HS-27A (cell line): Measurements from ENCODE around the gene CTF1.
"Not testable (repeated sequence)": the region's sequence is repeated elsewhere in the genome, so short reads cannot be mapped to it uniquely, and the experiment has no call there.

Experiments
- DNase-seq: peaks from one replicate; pipeline ENCODE4 v3.0.0-alpha.2; 2012; ENCODE audit warnings: low read depth, missing footprints

Gene CTF1

GRCh38 chr16:30888856-30889499, 7.4 kb upstream of the CTF1 start:
- DNase-seq, result no peak

GRCh38 chr16:30889721-30890120, 6.7 kb upstream of the CTF1 start:
- DNase-seq, result no peak

GRCh38 chr16:30891043-30891823, 5.2 kb upstream of the CTF1 start:
- DNase-seq, result not testable (repeated sequence)

GRCh38 chr16:30892670-30893416, 3.6 kb upstream of the CTF1 start:
- DNase-seq, result no peak

DNA sequence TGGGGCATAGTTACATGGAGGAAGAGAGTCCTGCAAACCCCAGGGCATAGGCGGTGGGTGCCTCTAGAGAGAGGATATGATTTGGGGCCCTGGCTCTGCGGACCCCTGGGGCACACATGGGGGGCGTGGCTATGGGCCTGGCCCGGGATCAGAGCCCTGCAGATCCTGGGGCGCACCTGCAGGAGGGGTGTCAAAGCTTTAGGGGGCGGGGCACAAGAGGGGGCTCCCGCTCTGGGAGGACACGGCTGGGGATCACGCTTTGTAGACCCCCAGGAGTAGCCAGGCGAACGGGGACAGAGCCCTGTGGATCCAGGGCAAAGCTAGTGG, 3.0 kb upstream of the CTF1 start:
- no peak for DNase-seq

DNA sequence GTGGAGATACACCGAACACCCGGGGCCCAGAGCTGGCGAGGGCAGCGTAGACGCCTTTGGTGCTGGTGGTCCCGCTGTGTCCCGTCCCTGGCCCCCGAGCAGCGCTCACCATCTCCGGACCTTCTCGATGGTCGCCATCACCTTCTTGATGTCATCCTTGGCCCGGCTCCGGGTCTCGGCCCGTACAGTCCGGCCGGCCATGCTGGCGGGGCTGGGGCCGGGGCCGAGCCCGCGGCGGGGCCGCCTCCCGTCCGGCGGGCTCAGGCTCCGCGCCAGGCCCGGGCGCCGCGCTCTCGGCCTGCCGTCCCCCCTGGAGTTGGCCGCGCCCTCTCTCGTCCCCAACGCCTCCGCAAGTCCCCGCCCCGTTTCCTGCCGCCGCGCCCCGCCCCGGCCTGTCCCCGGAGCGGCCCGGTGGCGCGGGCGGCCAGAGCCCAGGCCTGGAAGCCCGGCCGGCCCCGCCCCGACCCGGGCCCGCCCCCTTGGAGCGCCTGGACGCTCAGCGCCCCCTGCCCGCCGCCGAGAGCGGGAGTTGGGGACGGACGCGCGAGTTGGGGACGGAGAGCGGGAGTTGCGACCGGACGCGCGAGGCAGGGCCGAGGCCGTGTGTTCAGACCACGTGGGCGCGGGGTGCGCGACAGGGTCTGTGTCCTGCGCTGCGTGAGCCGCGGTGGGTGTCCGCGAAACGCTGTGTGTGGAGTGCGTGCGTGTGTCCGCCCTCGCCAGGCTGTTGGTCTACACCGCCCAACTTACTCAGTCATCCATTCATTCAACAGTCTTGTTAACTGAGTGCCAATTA, 2.5 kb upstream of the CTF1 start, which contains the start of gene BCL7C:
Gene BCL7C (minus strand): TSS at position 334 of the 796 bp plus-strand sequence. CDS start 133 bp downstream, at position 201.
- DNase-seq, result peak; percentile 46

- DNase-seq, result no peak
Observed at GRCh38 chr16:30894540-30895368, 1.7 kb upstream of the CTF1 start.

DNA sequence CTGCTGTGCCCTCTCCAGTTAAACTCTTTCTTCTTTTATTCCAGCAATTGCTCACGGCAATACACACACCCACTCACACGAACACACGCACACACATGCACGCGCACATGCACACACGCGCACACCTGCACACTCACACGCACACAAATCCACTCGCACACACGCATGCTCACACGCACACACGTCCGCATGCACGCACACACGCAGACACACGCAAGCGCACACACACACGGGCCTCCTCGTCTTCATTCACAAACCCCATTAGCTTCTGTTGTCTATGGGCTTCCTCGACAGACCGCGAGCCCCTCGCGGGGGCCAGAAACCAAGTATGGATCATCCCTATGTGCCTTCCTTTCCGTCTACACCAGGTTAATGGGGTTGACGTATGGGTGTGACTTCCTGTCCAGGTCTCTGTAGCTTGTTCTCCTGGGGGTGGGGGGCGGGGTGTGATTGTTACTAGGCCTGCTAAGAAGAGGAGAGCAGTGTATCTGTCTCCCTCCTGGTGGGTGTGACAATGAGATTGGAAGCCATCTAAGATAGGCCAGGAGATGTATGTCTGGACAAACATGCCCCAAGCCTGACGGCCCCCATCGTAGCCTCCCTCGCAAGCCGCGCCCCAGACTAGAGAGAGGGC, 670 bp upstream of the CTF1 start:
- DNase-seq, result no peak

- peak; percentile 72 for DNase-seq
Observed at GRCh38 chr16:30896889-30897733, 697 bp downstream of the CTF1 start.

DNA sequence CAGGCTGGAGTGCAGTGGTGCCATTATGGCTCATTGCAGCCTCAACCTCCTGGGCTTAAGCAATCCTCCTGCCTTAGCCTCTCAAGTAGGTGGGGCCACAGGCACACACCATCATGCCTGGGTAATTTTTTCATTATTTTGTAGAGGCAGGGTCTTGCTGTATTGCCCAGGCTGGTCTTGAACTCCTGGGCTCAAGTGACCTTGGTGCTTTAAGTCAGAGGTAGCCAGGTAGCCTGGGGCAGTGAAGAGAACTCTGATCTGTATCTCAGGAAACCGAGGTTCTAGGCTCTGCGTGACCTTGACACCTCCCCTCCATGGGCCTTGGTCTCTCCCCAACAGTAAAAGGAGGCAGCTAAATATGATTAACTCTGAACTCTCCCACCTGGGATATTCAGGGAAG, 3.4 kb downstream of the CTF1 start:
- no peak for DNase-seq

GRCh38 chr16:30900588-30900987, 4.2 kb downstream of the CTF1 start:
- no peak for DNase-seq

DNA sequence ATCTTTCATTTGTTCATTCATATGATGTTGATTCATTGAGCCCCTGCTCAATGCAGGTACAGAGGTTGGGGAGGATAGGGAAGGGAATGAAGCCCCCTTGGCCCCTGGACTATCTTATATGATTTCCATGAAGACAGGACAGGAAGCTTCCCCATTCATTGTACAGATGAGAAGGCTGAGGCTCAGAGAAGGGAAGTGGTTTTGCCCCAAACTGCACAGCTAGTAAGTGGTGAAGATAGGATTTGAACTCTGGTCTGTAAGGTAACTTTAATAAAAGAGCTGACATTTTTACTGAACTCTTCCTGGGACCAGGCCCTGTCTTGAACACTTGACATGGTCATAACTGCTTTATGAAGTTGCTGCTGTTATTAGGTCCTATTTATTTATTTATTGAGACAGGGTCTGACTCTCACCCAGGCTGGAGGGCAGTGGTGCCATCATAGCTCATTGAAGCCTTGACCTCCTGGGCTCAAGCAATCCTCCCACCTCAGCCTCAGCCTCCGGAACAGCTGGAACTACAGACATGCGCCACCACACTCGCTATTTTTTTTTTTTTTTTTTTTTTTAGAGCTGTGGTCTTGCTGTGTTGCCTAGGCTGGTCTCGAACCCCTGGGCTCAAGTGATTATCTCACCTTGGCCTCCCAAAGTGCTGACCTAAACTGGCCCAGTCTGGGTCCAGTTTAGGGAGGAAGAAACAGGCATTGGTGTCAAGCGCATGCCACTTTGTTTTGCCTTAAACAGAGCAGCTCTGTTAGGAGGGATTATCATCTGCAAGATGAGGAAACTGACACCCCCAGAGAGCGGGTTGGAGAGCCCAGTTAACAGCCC, 5.0 kb downstream of the CTF1 start:
- DNase-seq, result no peak

DNA sequence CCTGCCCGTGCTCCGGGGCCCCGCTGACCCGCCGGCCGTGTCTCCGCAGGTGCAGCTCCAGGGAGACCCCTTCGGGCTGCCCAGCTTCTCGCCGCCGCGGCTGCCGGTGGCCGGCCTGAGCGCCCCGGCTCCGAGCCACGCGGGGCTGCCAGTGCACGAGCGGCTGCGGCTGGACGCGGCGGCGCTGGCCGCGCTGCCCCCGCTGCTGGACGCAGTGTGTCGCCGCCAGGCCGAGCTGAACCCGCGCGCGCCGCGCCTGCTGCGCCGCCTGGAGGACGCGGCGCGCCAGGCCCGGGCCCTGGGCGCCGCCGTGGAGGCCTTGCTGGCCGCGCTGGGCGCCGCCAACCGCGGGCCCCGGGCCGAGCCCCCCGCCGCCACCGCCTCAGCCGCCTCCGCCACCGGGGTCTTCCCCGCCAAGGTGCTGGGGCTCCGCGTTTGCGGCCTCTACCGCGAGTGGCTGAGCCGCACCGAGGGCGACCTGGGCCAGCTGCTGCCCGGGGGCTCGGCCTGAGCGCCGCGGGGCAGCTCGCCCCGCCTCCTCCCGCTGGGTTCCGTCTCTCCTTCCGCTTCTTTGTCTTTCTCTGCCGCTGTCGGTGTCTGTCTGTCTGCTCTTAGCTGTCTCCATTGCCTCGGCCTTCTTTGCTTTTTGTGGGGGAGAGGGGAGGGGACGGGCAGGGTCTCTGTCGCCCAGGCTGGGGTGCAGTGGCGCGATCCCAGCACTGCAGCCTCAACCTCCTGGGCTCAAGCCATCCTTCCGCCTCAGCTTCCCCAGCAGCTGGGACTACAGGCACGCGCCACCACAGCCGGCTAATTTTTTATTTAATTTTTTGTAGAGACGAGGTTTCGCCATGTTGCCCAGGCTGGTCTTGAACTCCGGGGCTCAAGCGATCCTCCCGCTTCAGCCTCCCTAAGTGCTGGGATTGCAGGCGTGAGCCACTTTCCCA, 5.9 kb downstream of the CTF1 start:
- DNase-seq, result no peak

DNA sequence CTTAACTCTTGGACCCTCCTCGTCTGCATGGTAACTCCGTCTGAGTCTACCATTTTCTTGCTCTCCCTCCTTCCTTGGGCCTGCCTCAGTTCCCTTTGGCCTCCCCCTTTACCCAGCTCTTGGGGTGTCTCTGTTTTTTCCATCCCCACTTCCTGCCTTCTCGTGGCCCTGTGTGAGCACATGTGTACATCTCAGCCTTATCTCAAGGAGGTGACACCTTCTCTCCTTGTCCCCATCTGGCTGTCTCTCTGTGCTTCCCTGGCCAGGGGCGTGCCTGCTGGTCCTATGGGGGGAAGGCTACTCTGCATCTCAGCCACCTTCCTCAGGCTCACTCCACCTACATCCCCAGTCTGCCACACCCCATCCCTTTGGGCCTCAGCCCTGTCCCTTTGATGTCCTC, 6.6 kb downstream of the CTF1 start:
- DNase-seq, result no peak

GRCh38 chr16:30903596-30903995, 7.2 kb downstream of the CTF1 start:
- DNase-seq, result no peak

GRCh38 chr16:30904114-30904780, 7.8 kb downstream of the CTF1 start:
- DNase-seq, result no peak

DNA sequence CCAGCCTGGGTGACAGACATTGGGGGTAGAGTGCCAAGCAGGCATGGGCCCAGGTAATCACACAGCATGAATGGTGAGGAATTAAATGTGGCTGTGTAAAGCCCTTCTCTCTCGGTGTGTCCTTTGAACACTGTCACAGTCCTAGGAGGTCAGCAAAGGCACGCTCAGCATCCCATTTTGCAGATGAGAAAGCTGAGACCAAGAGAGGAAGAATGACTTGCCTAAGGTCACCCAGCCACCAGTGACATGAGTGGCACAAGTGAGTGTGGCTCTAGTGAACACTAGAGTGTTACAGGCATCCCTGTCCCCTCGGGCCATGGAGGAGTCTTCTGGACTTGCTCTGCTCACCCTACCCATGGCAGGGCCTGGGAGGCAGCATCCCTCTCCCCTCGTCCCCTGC, 10.7 kb downstream of the CTF1 start:
- DNase-seq, result no peak
